GM12892 (cell line): ENCODE results near the gene MEIKIN.
"Not testable (repeated sequence)": the region's sequence is repeated elsewhere in the genome, so short reads cannot be mapped to it uniquely, and the experiment has no call there.

Experiments used
- DNase-seq: peaks from one replicate; pipeline ENCODE4 v3.0.0; 2011; ENCODE audit not compliant: insufficient read length
- FAIRE-seq: peaks from 2 replicates; lab custom pipeline; 2011; peaks lifted over from hg19 to GRCh38; lab: Jason Lieb, UNC
- POLR2A ChIP-seq: IDR thresholded peaks from 2 replicates; pipeline ENCODE4 v1.6.1; 2011; ENCODE audit warnings: low read depth, low read length, control low read depth
- POLR2AphosphoS5 ChIP-seq: IDR thresholded peaks from 2 replicates; pipeline ENCODE4 v1.6.1; 2011; ENCODE audit warnings: low read depth, low read length, control low read depth
- TAF1 ChIP-seq: IDR thresholded peaks from 2 replicates; pipeline ENCODE4 v1.6.1; 2011; ENCODE audit warnings: low read depth, mild to moderate bottlenecking, control low read depth, low read length, borderline replicate concordance

Gene MEIKIN

GRCh38 chr5:131867524-131867923, 77.9 kb downstream of the MEIKIN start:
- no peak for FAIRE-seq
- TF ChIP-seq TAF1, result no peak
- no peak for TF ChIP-seq POLR2A
- no peak for TF ChIP-seq POLR2AphosphoS5
- DNase-seq, result no peak

DNA sequence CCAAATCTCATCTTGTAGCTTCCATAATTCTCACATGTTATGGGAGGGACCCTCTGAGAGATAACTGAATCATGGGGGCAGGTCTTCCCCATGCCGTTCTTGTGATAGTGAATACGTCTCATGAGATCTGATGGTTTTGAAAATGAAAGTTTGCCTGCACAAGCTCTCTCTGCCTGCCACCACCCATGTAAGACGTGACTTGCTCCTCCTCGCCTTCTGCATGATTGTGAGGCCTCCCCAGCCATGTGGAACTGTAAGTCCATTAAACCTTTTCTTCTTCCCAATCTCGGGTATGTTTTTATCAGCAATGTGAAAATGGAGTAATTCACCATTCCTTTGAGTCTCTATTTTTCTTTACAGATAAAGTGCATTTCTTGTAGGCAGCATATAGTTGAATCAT, 81.8 kb downstream of the MEIKIN start:
- FAIRE-seq (no peak), DNase-seq (no peak)
- TF ChIP-seq POLR2AphosphoS5 (no peak), TAF1 (no peak), POLR2A (no peak)

DNA sequence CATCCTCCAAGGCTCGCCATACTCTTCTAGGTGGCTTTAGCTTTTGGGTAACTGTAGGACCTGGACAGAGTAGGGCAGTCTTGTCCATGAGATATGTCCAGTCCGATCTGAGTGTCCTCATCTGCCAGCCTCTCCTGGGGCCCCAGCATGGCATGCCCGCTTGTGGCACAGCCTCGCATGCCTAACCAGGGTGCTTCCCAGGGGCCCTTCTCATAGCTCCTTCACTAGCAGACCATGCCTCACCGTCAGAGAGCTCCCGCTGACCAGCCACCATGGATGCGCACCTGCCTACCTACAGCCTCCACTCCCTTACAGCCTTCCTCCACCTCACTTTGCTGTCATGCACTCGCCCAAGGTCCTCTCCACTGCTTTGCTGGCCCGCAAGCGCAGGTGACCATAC, 88.1 kb downstream of the MEIKIN start:
- FAIRE-seq (no peak), DNase-seq (no peak)
- TF ChIP-seq POLR2AphosphoS5 (no peak), POLR2A (no peak), TAF1 (no peak)

DNA sequence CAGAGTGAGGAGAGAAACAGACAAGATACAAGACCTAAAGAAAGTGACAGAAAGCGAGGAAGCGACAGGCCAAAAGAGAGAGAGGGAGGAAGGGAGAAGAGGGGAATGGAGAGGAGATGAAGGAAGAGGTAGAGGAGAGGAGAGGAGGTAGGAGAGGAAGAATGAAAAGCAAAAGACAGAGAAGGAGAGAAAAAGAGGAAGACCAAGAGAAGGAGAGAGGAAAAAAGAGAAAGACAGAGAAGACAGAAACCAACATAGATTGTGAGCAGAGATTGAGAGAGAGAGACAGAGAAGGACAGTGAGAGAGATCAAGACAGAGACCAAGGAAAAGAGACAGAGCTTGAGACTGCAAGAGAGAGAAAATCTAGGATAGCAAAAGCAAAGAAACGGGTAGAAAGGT, 90.0 kb downstream of the MEIKIN start:
- DNase-seq, result no peak
- TF ChIP-seq POLR2A, result no peak
- TF ChIP-seq TAF1, result no peak
- TF ChIP-seq POLR2AphosphoS5, result no peak
- FAIRE-seq, result no peak

GRCh38 chr5:131854134-131854533, 91.3 kb downstream of the MEIKIN start:
- TF ChIP-seq POLR2AphosphoS5 (no peak), TAF1 (no peak), POLR2A (no peak)
- FAIRE-seq, result peak; percentile 36
- no peak for DNase-seq

DNA sequence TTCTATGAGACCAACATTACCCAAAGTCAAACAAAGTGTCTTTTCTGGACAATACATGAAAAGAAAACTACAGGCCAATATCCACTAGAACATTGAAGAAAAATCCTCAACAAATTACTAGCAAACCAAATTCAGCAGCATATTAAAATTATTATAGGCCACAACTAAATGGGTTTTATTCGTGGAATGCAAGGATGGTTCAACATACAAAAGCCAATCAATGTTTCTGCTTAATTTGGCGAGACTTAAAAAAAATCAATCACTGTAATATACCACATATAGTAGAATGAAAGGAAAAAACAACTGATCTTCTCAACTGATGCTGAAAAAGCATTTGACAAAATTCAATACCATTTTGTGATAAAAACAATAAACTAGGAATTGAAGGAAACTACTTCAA, 96.8 kb downstream of the MEIKIN start:
- TF ChIP-seq POLR2A (no peak), TAF1 (no peak), POLR2AphosphoS5 (no peak)
- no peak for DNase-seq
- FAIRE-seq, result no peak

DNA sequence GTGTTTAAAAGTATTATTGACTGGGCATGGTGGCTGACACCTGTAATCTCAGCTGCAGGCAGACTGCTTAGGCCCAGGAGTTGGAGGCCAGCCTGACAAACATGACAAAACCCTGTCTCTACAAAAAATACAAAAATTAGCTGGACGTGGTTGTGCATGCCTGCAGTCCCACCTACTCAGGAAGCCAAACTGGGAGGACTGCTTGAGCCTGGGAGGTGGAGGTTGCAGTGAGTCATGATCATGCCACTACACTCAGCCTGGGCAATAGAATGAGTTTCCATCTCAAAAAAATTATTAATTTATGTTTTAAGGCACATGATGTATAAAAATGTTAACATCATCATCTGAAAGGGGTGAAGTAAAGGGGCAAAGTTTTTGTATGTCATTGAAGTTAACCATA, 98.9 kb downstream of the MEIKIN start:
- no peak for DNase-seq
- TF ChIP-seq TAF1 (no peak), POLR2AphosphoS5 (no peak), POLR2A (no peak)
- FAIRE-seq, result no peak

DNA sequence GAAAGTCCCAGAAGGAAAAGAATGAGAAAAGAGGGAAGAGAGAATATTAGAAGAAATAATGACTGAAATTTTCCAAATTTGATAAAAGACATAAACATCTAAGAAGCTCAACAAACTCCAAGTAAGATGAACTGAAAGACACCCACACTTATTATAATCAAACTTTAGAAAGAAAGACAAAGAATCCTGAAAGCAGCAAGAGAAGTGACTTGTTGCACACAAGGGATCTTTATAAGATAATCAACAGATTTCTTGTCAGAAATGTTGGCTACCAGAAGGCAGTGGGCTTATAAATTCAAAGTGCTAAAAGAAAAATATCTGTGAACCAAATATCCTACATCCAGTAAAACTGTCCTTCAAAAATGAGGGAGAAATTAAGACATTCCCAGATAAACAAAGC, 99.6 kb downstream of the MEIKIN start:
- no peak for FAIRE-seq
- TF ChIP-seq POLR2AphosphoS5 (no peak), POLR2A (no peak), TAF1 (no peak)
- no peak for DNase-seq

DNA sequence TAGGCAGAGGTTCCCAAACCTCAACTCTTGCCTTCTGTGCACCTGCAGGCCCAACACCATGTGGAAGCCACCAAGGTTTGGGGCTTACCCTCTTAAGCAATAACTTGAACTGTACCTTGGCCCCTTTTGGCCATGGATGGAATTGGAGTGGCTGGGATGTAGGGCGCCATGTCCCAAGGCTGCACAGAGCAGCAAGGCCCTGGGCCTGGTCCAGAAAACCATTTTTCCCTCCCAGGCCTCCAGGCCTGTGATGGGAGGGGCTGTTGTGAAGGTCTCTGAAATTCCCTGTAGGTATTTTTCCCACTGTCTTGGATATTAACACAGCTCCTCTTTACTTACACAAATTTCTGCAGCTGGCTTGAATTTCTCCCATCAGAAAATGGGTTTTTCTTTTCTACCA, 102.5 kb downstream of the MEIKIN start:
- not testable (repeated sequence) for DNase-seq, FAIRE-seq

DNA sequence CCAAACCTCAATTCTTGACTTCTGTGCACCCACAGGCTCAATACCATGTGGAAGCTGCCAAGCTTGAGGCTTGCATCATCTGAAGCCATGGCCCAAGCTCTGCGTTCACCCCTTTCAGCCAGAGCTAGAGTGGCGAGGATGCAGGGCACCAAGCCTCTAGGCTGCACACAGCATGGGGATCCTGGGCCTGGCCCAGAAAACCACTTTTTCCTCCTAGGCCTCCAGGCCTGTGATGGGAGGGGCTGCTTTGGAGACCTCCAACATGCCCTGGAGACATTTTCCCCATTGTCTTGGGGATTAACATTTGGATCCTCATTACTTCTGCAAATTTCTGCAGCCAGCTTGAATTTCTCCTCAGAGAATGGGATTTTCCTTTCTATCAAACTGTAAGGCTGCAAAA, 112.8 kb downstream of the MEIKIN start:
- not testable (repeated sequence) for FAIRE-seq, DNase-seq

DNA sequence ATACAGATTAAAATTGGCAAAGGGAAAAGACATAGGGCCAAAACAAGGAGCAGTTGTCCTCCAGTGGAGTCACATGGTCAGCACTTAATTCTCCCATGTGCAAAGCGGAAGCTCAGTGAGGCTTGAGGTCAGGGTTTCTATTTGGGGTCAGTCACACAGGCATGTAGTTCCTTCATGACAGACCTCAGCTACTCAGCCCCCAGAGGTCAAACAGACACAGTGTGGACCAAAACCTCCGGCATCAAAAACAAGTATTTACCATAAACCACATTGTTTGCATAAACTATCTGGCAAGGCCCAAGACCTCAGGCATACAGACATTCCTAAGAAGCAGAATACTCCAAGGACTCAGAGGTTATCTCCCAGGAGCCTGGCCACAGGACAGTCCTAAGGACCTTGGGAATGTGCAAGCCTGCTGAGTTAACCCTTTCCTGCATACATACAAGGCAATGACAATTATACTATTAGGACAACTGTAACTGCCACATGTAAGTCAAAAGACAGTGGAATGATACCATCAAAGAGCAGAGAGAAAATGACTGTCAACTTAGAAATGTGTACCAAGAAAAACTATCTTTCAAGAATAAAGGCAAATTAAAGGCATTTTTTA, 120.0 kb downstream of the MEIKIN start:
- FAIRE-seq (peak; percentile 71), DNase-seq (no peak)

GRCh38 chr5:131824631-131825030, 120.8 kb downstream of the MEIKIN start:
- FAIRE-seq (no peak), DNase-seq (no peak)
- no peak for TF ChIP-seq POLR2A
- no peak for TF ChIP-seq TAF1
- no peak for TF ChIP-seq POLR2AphosphoS5

More for the DNA sequence above, 120.0 kb downstream of the MEIKIN start:
- no peak for TF ChIP-seq TAF1
- TF ChIP-seq POLR2A, result no peak
- TF ChIP-seq POLR2AphosphoS5, result no peak

GRCh38 chr5:131821221-131821620, 124.2 kb downstream of the MEIKIN start:
- no peak for FAIRE-seq
- TF ChIP-seq TAF1 (no peak), POLR2A (no peak), POLR2AphosphoS5 (no peak)
- DNase-seq, result no peak
